Breast epithelium (tissue), 3 donors: Measurements from ENCODE around the gene FYB2.

ENCODE experiments used
- CTCF ChIP-seq, 3 donors: fragments of 450-650 bp; IDR thresholded peaks; one replicate each; pipeline ENCODE4 v1.5.1; 2016 to 2017; ENCODE audit warnings: antibody characterized with exemption in 3 of 3, mild to moderate bottlenecking in 3 of 3, moderate library complexity in 3 of 3
- POLR2AphosphoS5 ChIP-seq, 3 donors: sonication (generic); formaldehyde crosslinking; IDR thresholded peaks; one replicate each; pipeline ENCODE4 v1.6.1; 2017; ENCODE audit warnings: antibody characterized with exemption in 3 of 3

- TF ChIP-seq CTCF (IDR thresholded peaks at IDR 0.05) (no peak), POLR2AphosphoS5 (IDR thresholded peaks at IDR 0.05) (no peak)
These were observed 92.5 kb downstream of the FYB2 start for GRCh38 chr1:56726706-56727105.
